ENCODE data around the gene CNRIP1.

Gene CNRIP1

GRCh38 chr2:68333931-68334330, 14.2 kb upstream of the CNRIP1 start:
- no peak for TF ChIP-seq CTCF (IDR thresholded peaks at IDR 0.05)

GRCh38 chr2:68333009-68333408, 13.3 kb upstream of the CNRIP1 start:
- TF ChIP-seq CTCF (IDR thresholded peaks at IDR 0.05), result no peak

- no peak for TF ChIP-seq CTCF (IDR thresholded peaks at IDR 0.05)
Observed at GRCh38 chr2:68330691-68331090, 10.9 kb upstream of the CNRIP1 start.

GRCh38 chr2:68328901-68329300, 9.2 kb upstream of the CNRIP1 start:
- TF ChIP-seq CTCF (IDR thresholded peaks at IDR 0.05), result no peak

GRCh38 chr2:68325056-68325455, 5.3 kb upstream of the CNRIP1 start:
- TF ChIP-seq CTCF (IDR thresholded peaks at IDR 0.05), result no peak

GRCh38 chr2:68320118-68320641, 431 bp upstream of the CNRIP1 start:
- no peak for TF ChIP-seq CTCF (IDR thresholded peaks at IDR 0.05)

- no peak for TF ChIP-seq CTCF (IDR thresholded peaks at IDR 0.05)
Observed at GRCh38 chr2:68318914-68319397, 793 bp downstream of the CNRIP1 start.
